Measurements from ENCODE around the gene ULK3. TPM values are rescaled to one million over a fixed set of nuclear protein-coding genes. Genes with fewer than 3 reads are reported as not detected.

The ULK3 gene
- total and polyA plus RNA-seq, 9 donors, result 28.8 to 44.9 (median 35.7) TPM

DNA sequence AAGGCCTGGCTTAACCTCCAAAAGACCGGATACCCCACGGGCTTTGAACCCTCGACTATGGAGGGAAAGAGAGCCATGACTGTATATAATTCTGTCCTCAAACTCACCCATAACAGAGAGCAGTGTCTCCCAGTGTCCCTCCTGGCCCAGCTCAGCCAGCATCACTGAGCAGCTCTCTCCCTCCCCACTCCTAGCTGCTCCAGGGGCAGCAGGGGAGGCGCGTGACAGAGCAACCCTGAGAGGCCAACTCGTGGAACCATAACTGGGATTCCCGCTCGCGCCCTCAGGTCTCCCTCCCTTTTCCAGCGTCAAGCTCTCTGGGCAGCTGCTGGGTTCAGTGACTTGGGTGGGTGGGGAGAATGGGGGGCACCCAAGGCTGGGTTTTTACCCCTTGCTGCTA, 17.1 kb downstream of the ULK3 start:
- no peak overlapping the region for H3K27ac ChIP-seq (ENCODE audit: low read length)
- no peak for DNase-seq
- peaks cover 51% of the 10 kb centered on the region for H3K27me3 ChIP-seq (ENCODE audit: control insufficient read depth, insufficient read depth, low read length)
- WGBS (ENCODE audit: insufficient coverage), result 33% methylated on average over 6 of the region's 10 CpGs
- no peaks in the 10 kb centered on the region for H3K36me3 ChIP-seq (ENCODE audit: control insufficient read depth, insufficient read depth, low read length)
- no peaks in the 10 kb centered on the region for H3K9me3 ChIP-seq (replicated peaks; ENCODE audit: control insufficient read depth, low read depth, low read length)
- H3K4me3 ChIP-seq (ENCODE audit: low read length), result no peak overlapping the region
- H3K4me1 ChIP-seq (ENCODE audit: control insufficient read depth, insufficient read depth, low read length), result peaks cover 14% of the 10 kb centered on the region

- H3K27ac ChIP-seq (ENCODE audit: low read length), result no peak overlapping the region
- no peaks in the 10 kb centered on the region for H3K9me3 ChIP-seq (replicated peaks; ENCODE audit: control insufficient read depth, low read depth, low read length)
- WGBS (ENCODE audit: insufficient coverage), result 61% methylated on average over 7 of the region's 7 CpGs
- no peaks in the 10 kb centered on the region for H3K36me3 ChIP-seq (ENCODE audit: control insufficient read depth, insufficient read depth, low read length)
- H3K27me3 ChIP-seq (ENCODE audit: control insufficient read depth, insufficient read depth, low read length), result peaks cover 51% of the 10 kb centered on the region
- no peak for DNase-seq
- peaks cover 7% of the 10 kb centered on the region for H3K4me1 ChIP-seq (ENCODE audit: control insufficient read depth, insufficient read depth, low read length)
- H3K4me3 ChIP-seq (ENCODE audit: low read length), result no peak overlapping the region
Measured at GRCh38 chr15:74824976-74825375, 18.0 kb downstream of the ULK3 start.

DNA sequence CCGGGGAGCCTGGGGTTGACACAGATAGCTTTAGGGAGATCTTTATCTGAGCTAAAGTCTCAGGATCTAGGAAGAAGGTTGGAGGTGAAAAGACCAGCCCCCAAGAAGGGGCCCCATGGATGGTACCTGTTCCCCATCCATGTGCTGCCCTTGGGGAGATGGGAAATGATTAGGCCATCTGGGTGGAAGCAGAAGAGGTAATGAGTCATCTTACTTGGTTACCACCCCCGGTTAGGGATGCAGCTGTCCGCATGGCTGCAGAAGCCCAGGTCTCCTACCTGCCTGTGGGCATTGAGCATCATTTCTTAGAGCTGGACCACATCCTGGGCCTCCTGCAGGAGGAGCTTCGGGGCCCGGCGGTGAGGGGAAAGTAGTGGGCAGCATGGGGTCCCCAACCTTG, 19.6 kb downstream of the ULK3 start:
- H3K36me3 ChIP-seq (ENCODE audit: control insufficient read depth, insufficient read depth, low read length), result no peaks in the 10 kb centered on the region
- H3K4me1 ChIP-seq (ENCODE audit: control insufficient read depth, insufficient read depth, low read length), result peaks cover 7% of the 10 kb centered on the region
- H3K9me3 ChIP-seq (replicated peaks; ENCODE audit: control insufficient read depth, low read depth, low read length), result no peaks in the 10 kb centered on the region
- no peak overlapping the region for H3K27ac ChIP-seq (ENCODE audit: low read length)
- WGBS (ENCODE audit: insufficient coverage), result 61% methylated on average over 6 of the region's 6 CpGs
- peaks cover 48% of the 10 kb centered on the region for H3K27me3 ChIP-seq (ENCODE audit: control insufficient read depth, insufficient read depth, low read length)
- no peak overlapping the region for H3K4me3 ChIP-seq (ENCODE audit: low read length)
- DNase-seq, result no peak

DNA sequence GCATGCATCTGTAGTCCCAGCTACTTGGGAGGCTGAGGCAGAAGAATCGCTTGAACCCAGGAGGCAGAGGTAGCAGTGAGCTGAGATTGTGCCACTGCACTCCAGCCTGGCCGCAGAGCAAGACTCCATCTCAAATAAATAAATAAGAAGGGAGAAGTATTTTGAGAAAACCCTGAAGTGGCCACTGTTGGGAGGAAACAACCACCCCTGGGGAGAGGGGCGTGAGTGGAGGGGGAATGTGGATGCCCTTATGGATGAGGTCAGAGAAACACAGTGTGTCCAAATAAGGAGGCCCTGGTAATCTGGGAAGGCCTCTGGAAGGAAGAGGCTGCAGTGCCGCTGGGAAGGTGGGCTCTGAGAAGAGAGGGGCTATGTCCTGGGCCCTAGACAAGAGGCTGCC, 20.7 kb downstream of the ULK3 start:
- Histone ChIP-seq H3K27ac (ENCODE audit: low read length) (no peak overlapping the region), H3K9me3 (replicated peaks; ENCODE audit: control insufficient read depth, low read depth, low read length) (no peaks in the 10 kb centered on the region), H3K27me3 (ENCODE audit: control insufficient read depth, insufficient read depth, low read length) (peaks cover 41% of the 10 kb centered on the region), H3K36me3 (ENCODE audit: control insufficient read depth, insufficient read depth, low read length) (no peaks in the 10 kb centered on the region), H3K4me3 (ENCODE audit: low read length) (no peak overlapping the region), H3K4me1 (ENCODE audit: control insufficient read depth, insufficient read depth, low read length) (peaks cover 7% of the 10 kb centered on the region)
- DNase-seq, result no peak
- WGBS (ENCODE audit: insufficient coverage), result 44% methylated on average over 1 of the region's 4 CpGs

DNA sequence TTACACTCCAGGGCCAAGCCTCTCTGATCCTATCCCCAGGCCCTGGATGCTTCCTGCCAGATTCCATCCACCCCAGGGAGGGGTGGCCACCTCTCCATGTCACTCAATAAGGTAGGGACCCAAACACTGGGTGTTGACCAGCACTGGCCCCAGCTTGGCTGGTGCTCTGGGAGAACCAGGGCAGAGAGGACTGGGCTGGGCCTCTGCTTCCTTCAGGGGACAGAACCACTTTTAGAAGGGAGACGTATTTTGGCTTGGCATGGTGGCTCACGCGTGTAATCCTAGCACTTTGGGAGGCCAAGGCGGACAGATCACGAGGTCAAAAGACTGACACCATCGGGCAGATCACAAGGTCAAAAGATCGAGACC, 21.2 kb downstream of the ULK3 start:
- DNase-seq, result no peak
- Histone ChIP-seq H3K4me1 (ENCODE audit: control insufficient read depth, insufficient read depth, low read length) (peaks cover 7% of the 10 kb centered on the region), H3K27ac (ENCODE audit: low read length) (no peak overlapping the region), H3K9me3 (replicated peaks; ENCODE audit: control insufficient read depth, low read depth, low read length) (no peaks in the 10 kb centered on the region), H3K27me3 (ENCODE audit: control insufficient read depth, insufficient read depth, low read length) (peaks cover 37% of the 10 kb centered on the region), H3K36me3 (ENCODE audit: control insufficient read depth, insufficient read depth, low read length) (no peaks in the 10 kb centered on the region), H3K4me3 (ENCODE audit: low read length) (no peak overlapping the region)
- 88% methylated on average over 6 of the region's 7 CpGs for WGBS (ENCODE audit: insufficient coverage)

DNA sequence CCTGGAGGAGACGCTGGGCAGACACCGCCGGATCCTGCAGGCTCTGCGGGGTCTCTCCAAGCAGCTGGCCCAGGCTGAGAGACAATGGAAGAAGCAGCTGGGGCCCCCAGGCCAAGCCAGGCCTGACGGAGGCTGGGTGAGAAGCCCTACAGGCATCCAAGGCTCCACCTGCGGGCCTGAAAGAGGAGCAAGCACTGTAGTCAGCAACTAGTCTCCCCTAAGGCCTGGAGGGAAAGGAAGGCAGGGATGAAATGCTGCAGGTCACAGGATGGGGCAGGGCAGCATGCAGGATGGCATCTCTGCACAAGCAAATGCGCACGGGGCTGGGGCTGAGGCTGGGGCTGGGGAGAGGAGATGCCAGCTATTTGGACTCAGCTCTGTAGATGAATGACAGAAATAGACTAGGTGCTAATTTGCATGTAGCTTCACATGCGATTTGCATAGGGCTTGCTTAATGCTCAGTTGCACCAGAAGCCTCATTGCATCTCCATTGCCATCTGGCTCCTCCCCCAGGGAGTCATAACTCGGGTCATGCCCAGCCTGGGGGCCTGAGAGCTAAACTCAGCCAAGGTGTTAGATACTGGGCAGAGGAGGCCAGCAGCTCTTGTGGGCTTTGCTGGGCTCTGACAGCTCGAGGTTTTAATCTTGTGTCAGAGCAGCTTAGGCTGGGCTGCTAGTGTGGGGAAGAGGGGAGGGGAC, 21.7 kb downstream of the ULK3 start:
- no peak for DNase-seq
- Histone ChIP-seq H3K36me3 (ENCODE audit: control insufficient read depth, insufficient read depth, low read length) (no peaks in the 10 kb centered on the region), H3K9me3 (replicated peaks; ENCODE audit: control insufficient read depth, low read depth, low read length) (no peaks in the 10 kb centered on the region), H3K27ac (ENCODE audit: low read length) (no peak overlapping the region), H3K27me3 (ENCODE audit: control insufficient read depth, insufficient read depth, low read length) (peaks cover 33% of the 10 kb centered on the region), H3K4me3 (ENCODE audit: low read length) (no peak overlapping the region), H3K4me1 (ENCODE audit: control insufficient read depth, insufficient read depth, low read length) (peaks cover 4% of the 10 kb centered on the region)
- 36% methylated on average over 7 of the region's 11 CpGs for WGBS (ENCODE audit: insufficient coverage)

DNA sequence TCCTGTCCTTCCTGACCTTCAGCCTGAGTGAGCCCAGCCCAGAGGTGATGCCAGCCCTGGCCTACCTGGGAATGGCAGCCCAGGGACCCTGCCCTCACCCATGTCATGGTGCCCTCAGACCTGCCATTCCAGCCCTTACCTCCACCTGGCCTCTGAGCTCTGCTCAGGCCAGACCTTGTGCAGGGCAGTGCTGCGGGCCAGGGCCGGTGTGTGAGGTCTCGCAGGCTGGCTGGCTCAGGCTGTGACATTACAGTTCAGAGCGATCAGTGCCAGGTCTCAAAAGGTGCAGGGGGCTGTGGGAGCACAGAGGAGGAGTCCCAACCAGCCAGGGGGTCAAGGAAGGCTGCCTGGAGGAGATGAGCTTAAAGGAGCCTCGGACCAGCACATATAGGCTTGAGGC, 22.9 kb downstream of the ULK3 start:
- Histone ChIP-seq H3K36me3 (ENCODE audit: control insufficient read depth, insufficient read depth, low read length) (no peaks in the 10 kb centered on the region), H3K27ac (ENCODE audit: low read length) (no peak overlapping the region), H3K4me1 (ENCODE audit: control insufficient read depth, insufficient read depth, low read length) (peaks cover 2% of the 10 kb centered on the region), H3K9me3 (replicated peaks; ENCODE audit: control insufficient read depth, low read depth, low read length) (no peaks in the 10 kb centered on the region), H3K27me3 (ENCODE audit: control insufficient read depth, insufficient read depth, low read length) (peaks cover 21% of the 10 kb centered on the region), H3K4me3 (ENCODE audit: low read length) (no peak overlapping the region)
- 87% methylated on average over 4 of the region's 5 CpGs for WGBS (ENCODE audit: insufficient coverage)
- DNase-seq, result no peak

GRCh38 chr15:74817370-74817737, 25.6 kb downstream of the ULK3 start:
- Histone ChIP-seq H3K4me1 (ENCODE audit: control insufficient read depth, insufficient read depth, low read length) (peaks cover 4% of the 10 kb centered on the region), H3K27me3 (ENCODE audit: control insufficient read depth, insufficient read depth, low read length) (peaks cover 12% of the 10 kb centered on the region), H3K4me3 (ENCODE audit: low read length) (no peak overlapping the region), H3K36me3 (ENCODE audit: control insufficient read depth, insufficient read depth, low read length) (no peaks in the 10 kb centered on the region), H3K27ac (ENCODE audit: low read length) (no peak overlapping the region), H3K9me3 (replicated peaks; ENCODE audit: control insufficient read depth, low read depth, low read length) (no peaks in the 10 kb centered on the region)
- 14% methylated on average over 8 of the region's 9 CpGs for WGBS (ENCODE audit: insufficient coverage)
- no peak for DNase-seq

DNA sequence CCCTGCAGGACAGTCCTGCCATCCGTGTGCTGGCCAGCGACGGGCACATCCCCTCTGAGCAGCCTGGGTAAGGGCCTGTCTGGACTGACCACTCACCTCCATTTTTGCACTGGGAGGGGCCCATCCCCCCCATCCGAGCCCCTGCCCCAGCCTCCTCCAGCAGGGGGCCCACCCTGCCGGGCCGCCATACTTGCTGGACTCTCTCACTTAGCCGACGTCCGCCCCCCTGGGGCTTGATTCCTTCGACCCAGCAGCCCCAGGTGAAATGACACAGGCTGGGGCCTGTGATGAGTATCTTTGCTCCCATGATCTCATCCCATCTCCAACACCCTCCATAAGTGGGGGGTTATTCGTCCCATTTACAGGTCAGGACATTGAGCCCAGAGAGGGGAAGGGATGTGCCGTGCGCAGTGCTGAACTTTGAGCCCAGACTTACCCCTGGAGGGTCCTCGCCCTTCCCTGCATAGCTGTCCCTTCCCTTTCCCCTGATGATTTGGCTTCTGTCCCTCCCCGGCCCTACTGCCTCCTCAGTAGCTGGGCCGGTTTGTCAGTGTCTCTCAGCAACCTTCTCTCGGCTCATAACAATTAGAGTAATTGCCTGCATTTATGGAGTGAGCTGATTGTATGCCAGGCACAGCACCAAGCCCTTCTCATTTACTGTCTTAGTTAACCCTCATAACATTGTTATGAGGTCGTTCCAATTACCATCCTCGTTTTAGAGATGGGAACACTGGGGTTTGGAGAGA, 26.2 kb downstream of the ULK3 start:
- DNase-seq, result no peak
- peaks cover 4% of the 10 kb centered on the region for H3K4me1 ChIP-seq (ENCODE audit: control insufficient read depth, insufficient read depth, low read length)
- no peaks in the 10 kb centered on the region for H3K36me3 ChIP-seq (ENCODE audit: control insufficient read depth, insufficient read depth, low read length)
- no peaks in the 10 kb centered on the region for H3K9me3 ChIP-seq (replicated peaks; ENCODE audit: control insufficient read depth, low read depth, low read length)
- WGBS (ENCODE audit: insufficient coverage), result 34% methylated on average over 8 of the region's 19 CpGs
- peaks cover 9% of the 10 kb centered on the region for H3K27me3 ChIP-seq (ENCODE audit: control insufficient read depth, insufficient read depth, low read length)
- H3K27ac ChIP-seq (ENCODE audit: low read length), result no peak overlapping the region
- no peak overlapping the region for H3K4me3 ChIP-seq (ENCODE audit: low read length)

- H3K4me3 ChIP-seq (ENCODE audit: low read length), result no peak overlapping the region
- H3K27ac ChIP-seq (ENCODE audit: low read length), result no peak overlapping the region
- no peaks in the 10 kb centered on the region for H3K36me3 ChIP-seq (ENCODE audit: control insufficient read depth, insufficient read depth, low read length)
- H3K4me1 ChIP-seq (ENCODE audit: control insufficient read depth, insufficient read depth, low read length), result peaks cover 4% of the 10 kb centered on the region
- DNase-seq, result no peak
- WGBS (ENCODE audit: insufficient coverage), result 82% methylated on average over 12 of the region's 15 CpGs
- peaks cover 7% of the 10 kb centered on the region for H3K27me3 ChIP-seq (ENCODE audit: control insufficient read depth, insufficient read depth, low read length)
- H3K9me3 ChIP-seq (replicated peaks; ENCODE audit: control insufficient read depth, low read depth, low read length), result no peaks in the 10 kb centered on the region
Measured at GRCh38 chr15:74815961-74816360, 27.0 kb downstream of the ULK3 start.

Measured in muscle of leg (tissue), 11 donors.